Adrenal gland (tissue), 12 donors: ENCODE results near the gene NBAS. TPM values are rescaled to one million over a fixed set of nuclear protein-coding genes. Genes with fewer than 3 reads are reported as not detected.

ENCODE experiments used
- DNase-seq, 7 donors: peaks; one replicate each; pipeline ENCODE4 v3.0.0-alpha.2; 2019 to 2020
- H3K27ac ChIP-seq, 5 donors: fragments of 200-600 bp; sonication (generic) in 4 of 5; 1 replicate in 3 of 5; 2 replicates in 2 of 5; pipeline versions ENCODE4 v1.5.1 to v1.8.0; 2016 to 2020; ENCODE audit warnings: mild to moderate bottlenecking in 1 of 5
- H3K27me3 ChIP-seq: fragments of 200-600 bp; 2 replicates; pipeline ENCODE4 v1.8.0; 2021
- H3K36me3 ChIP-seq, 2 donors: fragments of 200-600 bp; replicated peaks in 1 of 2; 1 replicate in 1 of 2; 2 replicates in 1 of 2; pipeline versions ENCODE4 v1.5.1 to v1.8.0; 2018 to 2022
- H3K4me1 ChIP-seq, 2 donors: fragments of 200-600 bp; replicated peaks in 1 of 2; 1 replicate in 1 of 2; 2 replicates in 1 of 2; pipeline versions ENCODE4 v1.5.1 to v1.8.0; 2018 to 2021
- H3K4me3 ChIP-seq, 4 donors: fragments of 200-600 bp; sonication (generic) in 3 of 4; one replicate each; pipeline ENCODE4 v1.5.1; 2016 to 2018
- H3K9me3 ChIP-seq, 3 donors: fragments of 200-600 bp; sonication (generic) in 1 of 3; replicated peaks in 1 of 3; 1 replicate in 2 of 3; 2 replicates in 1 of 3; pipeline versions ENCODE4 v1.5.1 to v1.8.0; 2016 to 2021
- CTCF ChIP-seq, 6 experiments: fragments of 450-650 bp in 4 of 6; fragments of 200-600 bp in 2 of 6; sonication (generic) in 1 of 6; IDR thresholded peaks; 1 replicate in 5 of 6; 2 replicates in 1 of 6; pipeline versions ENCODE4 v1.5.1 to v1.8.0; 2016 to 2021; ENCODE audit warnings: antibody characterized with exemption in 6 of 6, mild to moderate bottlenecking in 2 of 6, moderate library complexity in 1 of 6
- POLR2A ChIP-seq, 2 donors: fragments of 450-650 bp; IDR thresholded peaks; one replicate each; pipeline ENCODE4 v1.6.1; 2017; ENCODE audit warnings: antibody characterized with exemption in 2 of 2, mild to moderate bottlenecking in 2 of 2, moderate library complexity in 1 of 2
- WGBS, 4 donors: extraction: QIAGEN DNeasy Blood & Tissue Kit in 2 of 4; methylation state at CpG; one replicate each; pipeline versions ENCODE4 v1.1.5 to v1.1.7; 2013 to 2017; 5-methylcytosine and 5-hydroxymethylcytosine counted together
- intact Hi-C, 2 donors: fragments of 100-400 bp; cut with DNase I; formaldehyde crosslinking; loops; one replicate each; pipeline versions ENCODE4 v1.14.1 to v1.15.0; 2022 to 2023
- polyA plus RNA-seq, 3 donors: library from polyadenylated mRNA; stranded (reverse); fragments of 200-250 nt in 2 of 3; fragments of 350-450 nt in 1 of 3; fragmentation: Illumina TruSeq in 1 of 3; extraction: RNeasy Lipid Tissue Mini Kit (QIAGEN cat#74804) in 1 of 3; gene quantifications; one replicate each; pipeline ENCODE4 v1.2.3, GENCODE V29; 2013 to 2014
- total RNA-seq, 9 donors: library from RNA; depleted of rRNA in 4 of 9; stranded (reverse); fragments of >200 nt in 4 of 9; fragments of 120-200 nt in 1 of 9; fragmentation: NEBNext Ultra II Directional in 1 of 9; extraction: Animal tissue kit (Norgen Biotek cat#: 25700) in 1 of 9; gene quantifications; one replicate each; pipeline versions ENCODE4 v1.1.0 to v1.2.4, GENCODE V29; 2013 to 2023
- donor health status: healthy with polysubstance abuse.
- donor health status: Bipolar disorder and iron deficiency.
- donor health status: DM: yes; HTN: yes; CAD: no.
- donor health status: DM: no; HTN: no; CAD: no.
- donor health status: DM: no; HTN: no; CAD: no.
- donor health status: DM: yes; HTN: yes; CAD: no.

NBAS gene
- total and polyA plus RNA-seq, 12 donors, result 22.0 to 62.4 (median 46.2) TPM

GRCh38 chr2:15146960-15147359, 414.2 kb downstream of the NBAS start:
- Histone ChIP-seq H3K36me3 (no peaks in the 10 kb centered on the region), H3K27ac (no peak overlapping the region), H3K27me3 (no peaks in the 10 kb centered on the region), H3K4me1 (no peaks in the 10 kb centered on the region), H3K9me3 (no peaks in the 10 kb centered on the region), H3K4me3 (no peak overlapping the region)
- intact Hi-C loops, result no loop called here
- TF ChIP-seq CTCF (IDR thresholded peaks at IDR 0.05), result no peak
- no peak for TF ChIP-seq POLR2A (IDR thresholded peaks at IDR 0.05)
- WGBS, 4 donors, result 86 to 91% (median 89%) methylated on average over 4 to 6 of the region's 6 CpGs
- DNase-seq, result no peak

GRCh38 chr2:15145919-15146318, 415.2 kb downstream of the NBAS start:
- Histone ChIP-seq H3K27ac (no peak overlapping the region), H3K36me3 (no peaks in the 10 kb centered on the region), H3K9me3 (no peaks in the 10 kb centered on the region), H3K4me3 (no peak overlapping the region), H3K4me1 (no peaks in the 10 kb centered on the region), H3K27me3 (no peaks in the 10 kb centered on the region)
- WGBS, 4 donors, result 94 to 97% (median 95%) methylated on average over 3 of the region's 3 CpGs
- TF ChIP-seq POLR2A (IDR thresholded peaks at IDR 0.05) (no peak), CTCF (IDR thresholded peaks at IDR 0.05) (no peak)
- intact Hi-C loops, result no loop called here
- DNase-seq, result no peak

DNA sequence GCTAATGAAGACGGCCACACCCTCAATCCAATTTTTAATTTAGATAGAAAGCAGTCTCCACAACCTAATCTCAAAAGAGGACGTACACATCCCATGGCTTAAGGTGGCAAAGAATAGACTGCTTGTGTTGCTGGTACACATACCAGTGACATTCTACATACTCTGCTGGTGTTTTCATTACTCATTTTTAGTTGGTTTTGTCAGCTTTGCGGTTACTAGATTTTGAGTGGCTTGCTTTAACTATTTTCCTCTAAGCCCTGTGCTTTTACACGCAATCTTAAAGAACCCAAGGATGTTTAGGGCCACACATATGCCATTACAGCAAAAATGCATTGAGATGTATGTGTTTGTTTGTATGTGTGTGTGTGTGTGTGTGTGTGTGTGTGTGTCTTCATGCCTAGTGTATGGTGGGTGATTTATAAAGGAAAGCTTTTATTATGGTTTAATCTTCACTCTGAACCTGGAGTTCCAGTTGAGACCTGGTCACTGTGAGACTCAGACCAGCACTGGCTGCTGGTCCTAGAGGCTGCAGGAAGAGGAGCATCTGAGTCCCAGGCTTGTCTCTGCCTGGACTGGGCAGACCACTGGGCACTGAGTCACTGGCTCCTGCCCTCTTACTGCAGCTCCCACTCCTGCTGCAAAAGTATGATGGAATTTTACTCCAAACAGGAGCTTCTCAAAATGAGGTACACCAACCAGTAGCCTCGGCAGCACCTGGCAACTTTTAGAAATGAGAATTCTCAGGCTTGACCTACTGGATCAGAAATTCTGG, 415.9 kb downstream of the NBAS start:
- WGBS, 4 donors, result 86 to 93% (median 90%) methylated on average over 4 to 5 of the region's 5 CpGs
- no peak for TF ChIP-seq POLR2A (IDR thresholded peaks at IDR 0.05)
- no peak for TF ChIP-seq CTCF (IDR thresholded peaks at IDR 0.05)
- Histone ChIP-seq H3K4me1 (no peaks in the 10 kb centered on the region), H3K36me3 (no peaks in the 10 kb centered on the region), H3K9me3 (no peaks in the 10 kb centered on the region), H3K4me3 (no peak overlapping the region), H3K27me3 (no peaks in the 10 kb centered on the region), H3K27ac (no peak overlapping the region)
- DNase-seq, result no peak
- intact Hi-C loops, result no loop called here

DNA sequence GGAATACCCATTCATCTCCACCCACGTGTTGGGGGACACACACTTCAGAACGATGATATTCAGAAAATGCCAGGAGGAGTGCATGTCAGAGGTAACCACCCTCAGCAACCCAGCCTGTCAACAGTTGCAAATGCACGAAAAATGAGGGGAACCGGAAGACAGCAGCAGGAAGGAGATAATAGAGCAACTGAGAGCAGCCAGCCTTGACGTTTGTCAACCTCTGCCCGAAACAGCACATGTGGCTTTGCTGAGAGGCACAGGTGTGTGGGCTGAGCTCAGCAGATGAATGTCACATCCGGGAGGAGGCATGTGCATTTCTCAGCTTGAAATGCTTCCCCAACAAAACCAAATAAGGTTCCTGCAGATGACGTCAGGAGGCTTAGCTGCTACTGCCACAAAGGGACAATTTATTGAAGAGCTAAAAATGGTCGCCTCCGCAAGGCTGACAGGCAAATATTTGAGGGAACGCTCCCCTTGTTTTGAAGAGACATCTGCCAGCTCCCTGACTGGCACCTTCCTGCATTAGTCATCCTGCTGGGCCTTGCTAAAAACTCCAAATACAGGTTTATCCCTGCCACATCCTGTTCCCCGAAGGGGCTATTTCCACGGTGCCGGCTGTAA, 419.0 kb downstream of the NBAS start:
- WGBS, 4 donors, result 24 to 36% (median 32%) methylated on average over 13 to 14 of the region's 14 CpGs
- no peak overlapping the region for H3K27ac ChIP-seq
- no peaks in the 10 kb centered on the region for H3K27me3 ChIP-seq
- H3K36me3 ChIP-seq, result no peaks in the 10 kb centered on the region
- TF ChIP-seq POLR2A (IDR thresholded peaks at IDR 0.05) (no peak), CTCF (IDR thresholded peaks at IDR 0.05) (no peak)
- intact Hi-C loops, result no loop called here
- no peaks in the 10 kb centered on the region for H3K4me1 ChIP-seq
- no peak for DNase-seq
- no peaks in the 10 kb centered on the region for H3K9me3 ChIP-seq
- H3K4me3 ChIP-seq, result no peak overlapping the region
